Osteoblast (primary cell): ENCODE results near the gene SESTD1. TPM values are rescaled to one million over a fixed set of nuclear protein-coding genes. Genes with fewer than 3 reads are reported as not detected.
A peak's percentile ranks its signal among the peaks of the same experiment; 100 is the strongest.

Source experiments
- DNase-seq: peaks from one replicate; pipeline ENCODE4 v3.0.0; 2011; ENCODE audit warnings: low spot score, mixed read lengths; ENCODE audit not compliant: insufficient read length; ENCODE audit errors: missing footprints
- H2AFZ ChIP-seq: 2 replicates; pipeline ENCODE4 v1.6.0; 2011; ENCODE audit warnings: mild to moderate bottlenecking, low read length
- H3K27ac ChIP-seq: 2 replicates; pipeline ENCODE4 v1.5.1; 2011; ENCODE audit warnings: mild to moderate bottlenecking, low read depth, low read length, moderate library complexity
- H3K27me3 ChIP-seq: 2 replicates; pipeline ENCODE4 v1.6.0; 2012; ENCODE audit warnings: mild to moderate bottlenecking, control low read depth, inconsistent platforms, low read length, moderate library complexity; ENCODE audit not compliant: insufficient read depth
- H3K36me3 ChIP-seq: 2 replicates; pipeline ENCODE4 v1.5.1; 2011; ENCODE audit warnings: mild to moderate bottlenecking, low read length, control low read depth, moderate library complexity; ENCODE audit not compliant: insufficient read depth
- H3K4me1 ChIP-seq: 2 replicates; pipeline ENCODE4 v1.5.1; 2011; ENCODE audit warnings: mild to moderate bottlenecking, low read length, control low read depth, moderate library complexity; ENCODE audit not compliant: insufficient read depth
- H3K4me2 ChIP-seq: 2 replicates; pipeline ENCODE4 v1.6.0; 2011; ENCODE audit warnings: mild to moderate bottlenecking, low read length; ENCODE audit not compliant: insufficient read depth
- H3K4me3 ChIP-seq: fragments of 200-600 bp; sonication (generic); 3 replicates; pipeline ENCODE4 v1.5.1; 2012; ENCODE audit warnings: mild to moderate bottlenecking, low read length, inconsistent platforms; ENCODE audit not compliant: insufficient read depth
- H3K79me2 ChIP-seq: 2 replicates; pipeline ENCODE4 v1.6.0; 2012; ENCODE audit warnings: mild to moderate bottlenecking, low read length, control low read depth, inconsistent platforms; ENCODE audit not compliant: insufficient read depth
- H3K9me3 ChIP-seq: 2 replicates; pipeline ENCODE4 v1.5.1; 2011; ENCODE audit warnings: low read depth, low read length, control low read depth
- H4K20me1 ChIP-seq: 2 replicates; pipeline ENCODE4 v1.6.0; 2012; ENCODE audit warnings: mild to moderate bottlenecking, low read length, control low read depth; ENCODE audit not compliant: insufficient read depth
- CTCF ChIP-seq: IDR thresholded peaks from 2 replicates; pipeline ENCODE4 v1.5.1; 2011; ENCODE audit warnings: mild to moderate bottlenecking, low read depth, low read length, moderate library complexity; ENCODE audit errors: extremely low read depth
- total RNA-seq: library from RNA; depleted of rRNA; stranded (reverse); fragments of >200 nt; gene quantifications from 2 replicates; pipeline ENCODE4 v1.2.3, GENCODE V29; 2012

SESTD1 gene
- total RNA-seq, 1 donor, result 51.0 TPM

GRCh38 chr2:179130560-179130959 lies 134.1 kb downstream of the SESTD1 start:
- Histone ChIP-seq H3K4me2 (no peak overlapping the region), H3K4me3 (no peak overlapping the region), H3K4me1 (no peaks in the 10 kb centered on the region), H2AFZ (no peak overlapping the region), H3K27me3 (no peaks in the 10 kb centered on the region), H3K79me2 (no peaks in the 10 kb centered on the region), H4K20me1 (no peaks in the 10 kb centered on the region), H3K36me3 (peaks cover 5% of the 10 kb centered on the region), H3K27ac (no peak overlapping the region), H3K9me3 (no peaks in the 10 kb centered on the region)
- TF ChIP-seq CTCF, result no peak
- no peak for DNase-seq

GRCh38 chr2:179129574-179130238 lies 134.9 kb downstream of the SESTD1 start:
- no peaks in the 10 kb centered on the region for H3K27me3 ChIP-seq
- no peak overlapping the region for H3K27ac ChIP-seq
- peak; percentile 4 for DNase-seq
- H3K4me3 ChIP-seq, result no peak overlapping the region
- no peak overlapping the region for H2AFZ ChIP-seq
- H4K20me1 ChIP-seq, result no peaks in the 10 kb centered on the region
- peak; percentile 63 for TF ChIP-seq CTCF
- peaks cover 5% of the 10 kb centered on the region for H3K36me3 ChIP-seq
- H3K4me1 ChIP-seq, result no peaks in the 10 kb centered on the region
- no peaks in the 10 kb centered on the region for H3K9me3 ChIP-seq
- no peak overlapping the region for H3K4me2 ChIP-seq
- no peaks in the 10 kb centered on the region for H3K79me2 ChIP-seq

- no peak for TF ChIP-seq CTCF
- no peaks in the 10 kb centered on the region for H3K9me3 ChIP-seq
- no peaks in the 10 kb centered on the region for H3K4me1 ChIP-seq
- H3K4me2 ChIP-seq, result no peak overlapping the region
- peaks cover 10% of the 10 kb centered on the region for H3K36me3 ChIP-seq
- H4K20me1 ChIP-seq, result no peaks in the 10 kb centered on the region
- H3K4me3 ChIP-seq, result no peak overlapping the region
- no peak overlapping the region for H2AFZ ChIP-seq
- H3K27ac ChIP-seq, result no peak overlapping the region
- H3K27me3 ChIP-seq, result no peaks in the 10 kb centered on the region
- no peak for DNase-seq
- no peaks in the 10 kb centered on the region for H3K79me2 ChIP-seq
These were observed 139.2 kb downstream of the SESTD1 start for GRCh38 chr2:179125404-179125803.

GRCh38 chr2:179124282-179124681 lies 140.3 kb downstream of the SESTD1 start:
- Histone ChIP-seq H3K79me2 (no peaks in the 10 kb centered on the region), H3K9me3 (no peaks in the 10 kb centered on the region), H3K27ac (no peak overlapping the region), H3K4me3 (no peak overlapping the region), H3K27me3 (no peaks in the 10 kb centered on the region), H4K20me1 (no peaks in the 10 kb centered on the region), H3K4me1 (no peaks in the 10 kb centered on the region), H3K4me2 (no peak overlapping the region), H3K36me3 (peaks cover 10% of the 10 kb centered on the region), H2AFZ (no peak overlapping the region)
- TF ChIP-seq CTCF, result no peak
- DNase-seq, result no peak
